NCI-H526 treated with DMSO at 0.1 percent for 48 hours (cell line): Measurements from ENCODE around the gene NRG2.

Experiments
- DNase-seq: peaks from one replicate; lab custom pipeline; 2025; lab: John Stamatoyannopoulos, UW

NRG2 gene

GRCh38 chr5:139880416-139881142, 162.5 kb downstream of the NRG2 start:
- no peak for DNase-seq

DNA sequence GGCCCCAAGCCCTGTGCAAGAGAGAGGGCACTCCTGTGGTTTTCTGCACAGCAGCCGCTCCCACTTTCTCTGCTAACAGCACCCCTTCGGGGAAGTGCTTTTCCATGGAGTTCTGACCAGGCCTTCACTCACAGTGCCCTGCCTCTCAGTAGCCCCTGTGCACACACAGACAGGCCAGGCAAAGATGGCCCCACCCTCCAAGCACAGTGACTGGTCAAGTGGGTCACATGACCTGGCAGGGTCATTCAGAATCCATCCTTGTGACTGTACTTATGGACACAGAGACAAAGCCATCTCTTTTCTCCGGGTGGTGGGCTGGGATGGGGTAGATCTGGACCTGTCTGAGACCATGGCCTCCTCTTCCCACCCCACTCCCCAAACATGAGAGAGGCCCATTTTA, 165.0 kb downstream of the NRG2 start:
- DNase-seq, result no peak

- DNase-seq, result no peak
Measured at GRCh38 chr5:139877129-139877597, 165.9 kb downstream of the NRG2 start.

- no peak for DNase-seq
Measured at GRCh38 chr5:139875957-139876356, 167.1 kb downstream of the NRG2 start.

DNA sequence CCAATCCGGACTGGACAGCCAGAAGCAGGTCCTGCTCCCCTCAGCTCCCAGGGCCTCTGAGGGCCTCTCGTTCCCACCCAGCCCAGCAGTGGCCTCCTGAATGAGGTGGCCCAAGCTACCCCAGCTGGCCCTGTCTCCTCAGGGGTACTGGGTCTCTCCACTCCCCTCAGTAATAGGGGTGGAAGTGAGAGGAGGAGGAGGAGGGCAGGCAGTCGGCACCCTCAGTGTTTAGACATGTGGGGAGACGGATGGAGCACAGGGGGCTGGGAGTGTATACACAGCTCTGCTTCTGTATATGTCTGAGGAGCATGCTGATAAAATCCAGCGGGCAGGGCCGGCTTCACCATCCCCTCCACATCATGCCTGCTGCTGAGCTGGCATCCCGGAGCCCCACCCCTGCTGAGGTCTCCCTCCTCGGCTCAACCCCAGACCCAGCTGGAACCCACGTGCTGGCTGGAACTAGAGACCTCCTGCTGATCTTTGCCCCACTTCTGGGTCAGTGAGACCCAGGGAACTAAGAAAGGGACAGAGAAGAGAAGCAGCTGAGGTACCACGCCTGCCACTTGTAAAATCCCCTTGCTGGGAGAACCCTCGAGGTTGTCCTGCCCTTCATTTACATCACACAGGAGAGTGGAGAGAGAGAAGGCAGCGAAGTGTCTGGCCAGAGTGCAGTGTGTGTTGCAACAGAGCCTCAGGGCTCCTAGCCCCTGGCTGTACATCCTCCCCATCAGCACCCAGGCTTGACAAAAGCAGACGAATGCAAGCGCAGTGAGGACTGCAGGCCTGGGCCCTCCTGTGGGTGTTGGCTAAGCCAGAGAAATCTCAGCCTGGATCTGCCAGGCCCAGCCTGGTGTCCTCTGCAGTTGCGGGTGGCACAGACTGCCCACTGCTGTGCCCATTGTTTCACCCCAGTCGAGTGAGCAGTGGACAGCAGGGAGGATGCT, 170.0 kb downstream of the NRG2 start:
- no peak for DNase-seq

DNA sequence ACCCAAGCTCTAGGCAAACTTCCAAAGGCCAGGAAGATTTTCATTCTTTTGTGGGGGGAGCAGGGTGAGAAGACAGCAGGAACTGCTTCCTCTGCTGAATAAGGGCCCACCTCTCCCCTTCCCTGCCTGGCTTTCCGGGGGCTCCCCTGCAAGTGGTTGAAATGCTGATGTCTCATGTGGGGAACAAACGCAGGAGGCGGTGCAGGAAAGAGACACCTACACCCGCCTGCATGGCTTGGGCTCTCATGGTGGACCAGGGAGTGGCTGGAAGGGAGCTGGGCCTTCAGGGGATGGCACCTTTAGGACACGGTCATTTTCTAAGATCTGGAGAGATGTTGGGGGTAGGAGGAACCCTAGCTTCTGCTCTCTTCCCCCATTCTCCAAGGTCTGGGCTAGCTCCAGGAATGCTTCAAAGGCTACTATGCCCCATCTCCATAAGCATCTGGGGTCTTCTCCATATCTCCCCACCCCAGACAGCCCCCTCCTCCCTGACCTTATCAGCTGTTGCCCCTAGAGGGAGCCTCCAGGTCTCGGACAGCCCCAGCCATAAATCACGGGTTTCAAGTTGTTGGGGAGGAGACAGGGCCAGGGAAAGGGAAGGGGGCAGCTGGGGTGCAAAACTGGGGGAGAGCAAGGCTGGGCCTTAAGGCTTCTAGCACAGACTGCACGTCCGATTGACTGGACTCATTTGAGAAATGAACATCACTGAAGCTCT, 170.9 kb downstream of the NRG2 start:
- no peak for DNase-seq

GRCh38 chr5:139871614-139872013, 171.5 kb downstream of the NRG2 start:
- DNase-seq, result no peak

DNA sequence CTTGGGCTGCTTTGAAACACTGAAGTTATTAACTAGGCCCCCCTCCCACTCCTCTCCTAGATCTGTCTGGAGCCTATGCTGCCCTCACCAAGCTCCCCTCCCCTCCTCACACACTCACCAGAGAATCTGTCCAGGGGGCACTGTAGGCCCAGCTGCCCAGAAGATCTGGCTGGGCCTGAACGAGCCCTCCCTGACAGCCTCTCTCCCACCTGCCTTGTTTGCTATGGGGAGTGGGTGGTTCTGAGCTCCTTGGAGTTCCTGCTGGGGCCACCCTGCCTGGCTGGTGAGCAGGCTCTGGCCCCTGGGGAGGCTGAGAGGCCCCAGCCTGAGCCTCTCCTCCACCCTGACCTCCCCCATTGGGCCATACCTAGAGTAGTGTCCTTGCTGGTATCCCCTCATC, 172.4 kb downstream of the NRG2 start:
- DNase-seq, result no peak

DNA sequence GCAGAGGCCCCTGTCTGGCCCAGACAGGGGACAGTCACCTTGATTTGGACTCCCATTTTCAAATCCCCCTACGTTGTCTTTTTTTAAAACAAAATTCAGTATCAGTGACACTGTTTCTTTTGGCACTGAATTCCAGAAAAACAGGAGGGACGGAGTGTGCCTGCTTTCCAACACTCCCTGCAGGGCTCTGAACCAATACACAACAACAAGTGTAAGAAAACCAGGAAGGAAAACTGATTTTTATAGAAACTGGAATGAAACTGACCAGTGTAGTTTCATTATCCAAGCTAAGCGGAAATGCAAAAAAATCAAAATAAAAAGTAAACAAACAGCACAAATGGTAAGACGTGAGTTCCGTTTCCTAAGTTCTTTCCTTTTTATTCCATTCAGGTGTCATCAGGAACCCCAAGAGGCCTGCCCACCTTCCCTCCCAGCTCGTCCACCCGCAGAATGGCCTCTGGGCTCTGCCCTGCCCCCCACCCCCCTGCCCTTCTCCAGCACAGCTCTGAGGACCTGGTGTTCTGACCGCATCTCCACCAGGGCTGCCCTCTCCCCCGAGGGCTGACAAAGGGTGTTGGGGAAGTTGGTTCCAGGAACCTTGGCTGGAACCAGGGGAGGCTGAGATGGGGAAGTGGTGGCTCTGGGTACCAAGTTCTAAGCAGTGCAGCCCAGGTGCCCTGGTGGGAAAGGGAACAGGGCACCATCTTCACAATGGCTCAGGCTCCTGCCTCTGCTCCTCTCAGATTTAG, 173.9 kb downstream of the NRG2 start:
- no peak for DNase-seq

DNA sequence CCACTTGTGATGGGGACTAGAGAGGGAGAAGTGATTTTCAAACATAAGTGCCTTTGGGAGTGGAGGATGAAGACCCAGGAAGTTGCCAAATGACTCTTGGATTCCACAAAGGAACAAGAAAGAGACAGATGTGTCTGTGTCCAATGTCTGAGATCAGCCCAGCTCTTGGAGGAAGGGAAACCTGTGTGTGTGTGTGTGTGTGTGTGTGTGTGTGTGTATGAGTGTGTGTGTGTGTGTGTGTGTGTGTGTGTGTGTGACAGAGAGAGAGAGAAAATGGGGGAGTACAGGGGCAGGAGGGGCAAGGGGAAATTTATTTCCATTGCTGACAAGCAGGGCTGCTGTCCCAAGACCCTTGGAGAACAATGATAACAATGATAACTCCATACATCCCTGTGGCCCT, 175.5 kb downstream of the NRG2 start:
- DNase-seq, result no peak

DNA sequence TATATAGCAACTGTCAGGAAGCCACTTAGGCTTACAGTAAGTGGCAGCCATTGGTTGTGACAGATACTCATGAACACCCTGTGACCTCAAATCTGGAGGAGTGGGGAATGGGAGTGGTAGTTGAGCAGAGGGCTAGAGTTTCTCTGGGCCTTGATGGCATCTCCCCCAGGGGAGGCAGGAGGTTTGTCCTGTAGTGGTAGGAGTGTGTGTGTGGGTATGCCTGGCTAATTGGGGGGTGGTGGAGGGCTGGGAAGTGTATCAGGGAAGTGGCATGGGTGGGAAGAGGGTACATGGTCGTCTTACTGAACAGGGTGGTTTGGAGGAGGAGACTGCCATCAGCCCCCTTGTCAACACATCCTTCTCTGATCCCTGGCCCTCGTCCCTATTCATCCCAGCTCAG, 176.0 kb downstream of the NRG2 start:
- no peak for DNase-seq

DNA sequence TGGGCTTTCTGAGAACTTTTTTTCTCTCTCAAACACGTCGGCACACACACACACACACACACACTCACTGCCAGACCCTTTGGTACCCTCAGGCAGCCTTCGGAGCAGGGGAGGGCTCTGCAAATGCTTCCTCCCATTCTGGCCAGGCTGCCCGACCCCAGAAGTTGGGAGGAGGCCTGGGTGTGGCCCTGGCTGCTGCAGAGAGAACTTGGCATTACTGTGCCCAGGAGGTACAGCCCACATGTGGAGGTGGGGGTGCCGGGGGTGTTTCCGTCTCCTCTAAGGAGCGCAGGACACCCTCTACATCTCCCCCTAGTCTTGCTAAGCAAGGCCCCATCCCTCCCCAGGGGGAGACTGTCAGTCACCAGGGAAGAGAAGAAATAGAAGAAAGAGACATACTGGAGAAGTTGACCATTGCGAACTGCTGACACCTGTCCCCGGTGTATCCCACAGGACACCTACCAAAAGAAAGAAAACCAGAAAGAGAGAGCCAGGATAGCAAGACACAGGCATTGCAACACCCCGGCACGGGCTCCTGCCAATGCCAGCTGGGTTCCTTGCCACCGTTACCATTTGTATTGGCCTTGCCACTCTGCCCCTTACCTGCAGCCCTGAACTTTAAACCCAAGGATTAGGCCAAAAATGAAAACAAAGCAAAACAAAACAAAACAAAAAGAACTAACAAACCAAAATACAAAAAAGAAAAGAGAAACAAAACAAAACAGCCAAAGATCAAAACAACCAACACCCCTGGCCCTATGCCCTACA, 178.2 kb downstream of the NRG2 start:
- DNase-seq, result no peak

GRCh38 chr5:139863855-139864558, 179.1 kb downstream of the NRG2 start:
- DNase-seq, result no peak

GRCh38 chr5:139863361-139863760, 179.7 kb downstream of the NRG2 start:
- no peak for DNase-seq

- no peak for DNase-seq
Measured at GRCh38 chr5:139862803-139863202, 180.3 kb downstream of the NRG2 start.

- DNase-seq, result peak; percentile 14
Measured at GRCh38 chr5:139862313-139862712, 180.8 kb downstream of the NRG2 start.

- DNase-seq, result no peak
Measured at GRCh38 chr5:139861889-139862207, 181.3 kb downstream of the NRG2 start.

GRCh38 chr5:139861021-139861888, 181.8 kb downstream of the NRG2 start:
- no peak for DNase-seq

DNA sequence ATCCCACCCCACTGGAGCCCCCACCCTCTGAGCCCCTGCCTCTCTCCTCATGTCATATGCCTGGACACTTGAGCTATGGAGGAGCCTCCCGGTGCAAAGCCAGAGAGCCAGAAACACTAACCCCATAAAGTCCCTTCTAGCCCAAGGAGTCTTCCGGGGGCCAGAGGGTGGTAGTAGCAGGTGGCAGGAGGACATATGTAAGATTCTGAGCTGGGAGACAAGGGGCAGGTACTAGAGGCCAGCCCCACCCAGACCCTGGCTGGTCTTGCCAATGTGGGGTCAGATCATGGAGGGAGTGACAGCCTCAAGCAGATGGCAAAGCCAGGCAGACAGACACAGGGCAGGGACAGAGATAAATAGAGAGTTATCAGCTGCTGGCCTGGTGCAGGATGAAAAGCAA, 184.1 kb downstream of the NRG2 start:
- DNase-seq, result no peak

DNA sequence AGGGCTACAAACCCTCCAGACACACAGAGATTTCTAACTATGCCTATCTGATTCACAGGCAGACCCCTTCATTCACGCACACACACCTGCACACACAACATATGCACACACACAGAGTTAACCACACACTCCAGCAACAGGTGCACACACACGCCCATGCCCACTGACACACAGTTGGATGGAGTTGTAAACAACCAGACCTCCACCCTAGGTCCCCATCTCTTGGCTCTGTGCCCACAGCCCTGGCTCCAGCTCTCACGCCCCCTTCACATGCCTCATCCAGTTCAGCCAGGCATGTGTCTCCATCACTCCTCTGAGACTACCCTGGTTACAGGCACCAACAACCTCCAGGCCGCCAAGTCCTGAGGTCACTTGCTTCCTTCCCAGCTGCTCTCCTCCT, 186.4 kb downstream of the NRG2 start:
- no peak for DNase-seq
